PC-3 (cell line): ENCODE measurements around the gene ZC2HC1B. TPM values are rescaled to one million over a fixed set of nuclear protein-coding genes. Genes with fewer than 3 reads are reported as not detected.

Experiments used
- ATAC-seq: fragments of 200-7000 bp; cut with Tn5 transposase; 2 replicates; pipeline ENCODE4 v1.9.1; 2020; ENCODE audit warnings: mild to moderate bottlenecking, moderate library complexity
- BruUV-seq: library from RNA; stranded (reverse); fragments of 400-500 nt; replicated peaks from 2 replicates; lab custom pipeline; 2021; lab: Mats Ljungman, UMichigan
- CTCF ChIA-PET: fragments of 300-600 bp; sonication (Branson Sonifier 250); formaldehyde crosslinking; loops from one replicate; lab custom pipeline; 2022; ENCODE audit warnings: antibody characterized with exemption; lab: Charles Lee
- POLR2A ChIA-PET: fragments of 300-600 bp; sonication (Branson Sonifier 250); formaldehyde crosslinking; loops from one replicate; lab custom pipeline; 2022; ENCODE audit warnings: antibody characterized with exemption; ENCODE audit not compliant: unreplicated experiment; lab: Charles Lee
- DNase-seq: peaks from one replicate; pipeline ENCODE4 v3.0.0-alpha.2; 2015
- H2AFZ ChIP-seq: fragments of 300-600 bp; sonication (generic); 2 replicates; pipeline ENCODE4 v1.6.0; 2016; ENCODE audit warnings: antibody characterized with exemption, low read length
- H3F3A ChIP-seq: fragments of 300-600 bp; sonication (generic); one replicate; pipeline ENCODE4 v1.6.0; 2017; ENCODE audit warnings: antibody characterized with exemption, low read length, control low read depth, mild to moderate bottlenecking; ENCODE audit not compliant: unreplicated experiment
- H3K27ac ChIP-seq: fragments of 300-600 bp; sonication (generic); 2 replicates; pipeline ENCODE4 v1.5.1; 2016; ENCODE audit warnings: mild to moderate bottlenecking, low read length
- H3K27me3 ChIP-seq: fragments of 300-600 bp; sonication (generic); 2 replicates; pipeline ENCODE4 v1.6.1; 2016; ENCODE audit warnings: low read length, mixed read lengths
- H3K36me3 ChIP-seq: fragments of 300-600 bp; sonication (generic); 2 replicates; pipeline ENCODE4 v1.6.1; 2016; ENCODE audit warnings: low read depth, mixed run types, low read length, mixed read lengths
- H3K4me1 ChIP-seq: fragments of 300-600 bp; sonication (generic); 2 replicates; pipeline ENCODE4 v1.5.1; 2016; ENCODE audit warnings: low read length; ENCODE audit not compliant: insufficient read depth
- H3K4me2 ChIP-seq: fragments of 300-600 bp; sonication (generic); 2 replicates; pipeline ENCODE4 v1.6.0; 2016; ENCODE audit warnings: low read length
- H3K4me3 ChIP-seq: fragments of 300-600 bp; sonication (generic); 2 replicates; pipeline ENCODE4 v1.5.1; 2016; ENCODE audit warnings: mild to moderate bottlenecking, low read length, mixed read lengths
- H3K79me2 ChIP-seq: fragments of 300-600 bp; sonication (generic); 2 replicates; pipeline ENCODE4 v1.6.1; 2017; ENCODE audit warnings: low read length, mixed read lengths
- H3K9ac ChIP-seq: fragments of 300-600 bp; sonication (generic); 2 replicates; pipeline ENCODE4 v1.6.0; 2016; ENCODE audit warnings: mild to moderate bottlenecking, low read length
- H3K9me2 ChIP-seq: fragments of 300-600 bp; sonication (generic); replicated peaks from 2 replicates; pipeline ENCODE4 v1.6.1; 2016; ENCODE audit warnings: mixed run types, low read length, mixed read lengths
- H3K9me3 ChIP-seq: fragments of 300-600 bp; sonication (generic); 2 replicates; pipeline ENCODE4 v1.6.1; 2016; ENCODE audit warnings: low read length, mixed read lengths
- H4K20me1 ChIP-seq: fragments of 300-600 bp; sonication (generic); 2 replicates; pipeline ENCODE4 v1.6.1; 2016; ENCODE audit warnings: low read length, mixed read lengths
- EZH2 ChIP-seq: fragments of 300-600 bp; sonication (generic); IDR thresholded peaks from one replicate; pipeline ENCODE4 v1.6.1; 2017; ENCODE audit warnings: antibody characterized with exemption, mild to moderate bottlenecking, low read length; ENCODE audit not compliant: unreplicated experiment
- EZH2phosphoT487 ChIP-seq: fragments of 300-600 bp; sonication (generic); IDR thresholded peaks from 2 replicates; pipeline ENCODE4 v1.6.1; 2018; ENCODE audit warnings: mild to moderate bottlenecking, antibody characterized with exemption, low read length, borderline replicate concordance
- intact Hi-C: fragments of 100-400 bp; cut with micrococcal nuclease; formaldehyde crosslinking; loops from 2 replicates; pipeline ENCODE4 v1.9.0; 2023
- total RNA-seq: library from RNA; depleted of rRNA; stranded (reverse); fragments of >200 nt; gene quantifications from 2 replicates; pipeline ENCODE4 v1.2.3, GENCODE V29; 2014
- TF ChIP-seq, protein P1 (sequence below): fragments of 300-600 bp; sonication (generic); conservative IDR thresholded peaks from 2 replicates; pipeline ENCODE4 v1.5.1; 2017; ENCODE audit warnings: antibody characterized with exemption, low read depth, mild to moderate bottlenecking, low read length

The ZC2HC1B gene
- total RNA-seq, 1 experiment from 2014 or later: not detected

DNA sequence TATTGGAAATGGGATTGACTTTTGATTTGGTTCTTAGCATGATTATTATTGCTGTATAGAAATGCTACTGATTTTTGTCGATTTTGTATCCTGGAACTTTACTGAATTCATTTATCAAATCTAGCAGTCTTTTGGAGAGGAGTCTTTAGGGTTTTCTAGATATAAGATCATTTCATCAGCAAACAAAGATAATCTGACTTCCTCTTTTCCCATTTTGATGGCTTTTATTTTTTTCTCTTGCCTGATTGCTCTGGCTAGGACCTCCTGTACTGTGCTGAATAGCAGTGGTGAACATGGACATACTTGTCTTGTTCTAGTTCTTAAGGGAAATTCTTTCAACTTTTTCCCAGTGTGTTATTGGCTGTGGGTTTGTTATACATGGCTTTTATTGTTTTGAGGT, 64.6 kb downstream of the ZC2HC1B start:
- Histone ChIP-seq H3K4me3 (no peak overlapping the region), H2AFZ (no peak overlapping the region), H3K79me2 (no peaks in the 10 kb centered on the region), H3K9me2 (no peaks in the 10 kb centered on the region), H3K27me3 (no peaks in the 10 kb centered on the region), H4K20me1 (no peaks in the 10 kb centered on the region), H3K9me3 (no peaks in the 10 kb centered on the region), H3K9ac (no peak overlapping the region), H3F3A (no peaks in the 10 kb centered on the region), H3K27ac (no peak overlapping the region), H3K4me2 (no peak overlapping the region), H3K36me3 (no peaks in the 10 kb centered on the region), H3K4me1 (no peaks in the 10 kb centered on the region)
- CTCF ChIA-PET: no interaction called here
- no TSS peak for BruUV-seq
- DNase-seq (no peak), ATAC-seq (no peak)
- POLR2A ChIA-PET: no interaction called here
- TF ChIP-seq EZH2 (no peak), EZH2phosphoT487 (no peak)
- TF ChIP-seq, protein P1, sequence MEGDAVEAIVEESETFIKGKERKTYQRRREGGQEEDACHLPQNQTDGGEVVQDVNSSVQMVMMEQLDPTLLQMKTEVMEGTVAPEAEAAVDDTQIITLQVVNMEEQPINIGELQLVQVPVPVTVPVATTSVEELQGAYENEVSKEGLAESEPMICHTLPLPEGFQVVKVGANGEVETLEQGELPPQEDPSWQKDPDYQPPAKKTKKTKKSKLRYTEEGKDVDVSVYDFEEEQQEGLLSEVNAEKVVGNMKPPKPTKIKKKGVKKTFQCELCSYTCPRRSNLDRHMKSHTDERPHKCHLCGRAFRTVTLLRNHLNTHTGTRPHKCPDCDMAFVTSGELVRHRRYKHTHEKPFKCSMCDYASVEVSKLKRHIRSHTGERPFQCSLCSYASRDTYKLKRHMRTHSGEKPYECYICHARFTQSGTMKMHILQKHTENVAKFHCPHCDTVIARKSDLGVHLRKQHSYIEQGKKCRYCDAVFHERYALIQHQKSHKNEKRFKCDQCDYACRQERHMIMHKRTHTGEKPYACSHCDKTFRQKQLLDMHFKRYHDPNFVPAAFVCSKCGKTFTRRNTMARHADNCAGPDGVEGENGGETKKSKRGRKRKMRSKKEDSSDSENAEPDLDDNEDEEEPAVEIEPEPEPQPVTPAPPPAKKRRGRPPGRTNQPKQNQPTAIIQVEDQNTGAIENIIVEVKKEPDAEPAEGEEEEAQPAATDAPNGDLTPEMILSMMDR: no peak
- intact Hi-C loops: no loop called here

DNA sequence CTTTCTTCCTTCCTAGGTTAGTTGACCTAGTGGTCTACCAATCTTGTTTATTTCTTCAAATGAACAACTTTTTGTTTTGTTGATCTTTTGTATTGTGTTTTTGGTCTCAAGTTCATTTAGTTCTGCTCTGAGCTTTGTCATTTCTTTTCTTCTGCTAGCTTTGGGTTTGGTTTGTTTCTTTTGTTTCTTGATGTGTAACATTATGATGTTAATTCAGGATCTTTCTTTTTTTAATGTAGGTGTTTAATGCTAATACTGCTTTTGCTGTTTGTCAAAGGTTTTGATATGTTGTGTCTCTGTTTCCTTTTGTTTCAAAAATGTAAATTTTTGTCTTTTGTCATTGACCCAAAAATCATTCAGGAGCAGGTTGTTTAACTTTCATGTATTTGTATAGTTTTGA, 65.7 kb downstream of the ZC2HC1B start:
- no peak for ATAC-seq
- H3K27ac ChIP-seq: no peak overlapping the region
- no peaks in the 10 kb centered on the region for H4K20me1 ChIP-seq
- intact Hi-C loops: no loop called here
- H3K4me2 ChIP-seq: no peak overlapping the region
- no peaks in the 10 kb centered on the region for H3K36me3 ChIP-seq
- no peaks in the 10 kb centered on the region for H3K4me1 ChIP-seq
- no peaks in the 10 kb centered on the region for H3K27me3 ChIP-seq
- no peak for DNase-seq
- no peaks in the 10 kb centered on the region for H3F3A ChIP-seq
- no peaks in the 10 kb centered on the region for H3K9me2 ChIP-seq
- no peak overlapping the region for H3K9ac ChIP-seq
- H3K79me2 ChIP-seq: no peaks in the 10 kb centered on the region
- BruUV-seq: no TSS peak
- no peaks in the 10 kb centered on the region for H3K9me3 ChIP-seq
- ChIA-PET POLR2A (no interaction called here), CTCF (no interaction called here)
- TF ChIP-seq EZH2 (no peak), EZH2phosphoT487 (no peak)
- TF ChIP-seq, protein P1: no peak
- no peak overlapping the region for H3K4me3 ChIP-seq
- no peak overlapping the region for H2AFZ ChIP-seq

DNA sequence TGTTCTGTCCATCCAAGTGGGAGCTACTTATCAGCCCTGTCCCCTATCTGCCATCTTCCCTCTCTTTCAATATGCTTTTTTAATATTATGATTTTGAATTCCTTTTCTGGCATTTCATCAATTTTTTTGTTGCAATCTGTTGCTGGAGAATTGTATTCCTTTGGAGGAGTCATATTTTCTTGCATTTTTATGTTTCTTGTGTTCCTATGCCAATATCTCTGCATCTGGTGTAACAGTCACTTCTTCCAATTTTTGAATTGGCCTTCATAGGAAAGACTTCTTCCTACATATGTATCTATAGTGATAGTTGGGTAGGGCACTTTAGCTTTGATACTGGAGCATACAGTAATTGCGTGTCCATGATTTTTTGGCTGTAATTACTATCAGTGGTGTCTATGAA, 70.1 kb downstream of the ZC2HC1B start:
- Histone ChIP-seq H3K36me3 (no peaks in the 10 kb centered on the region), H3F3A (no peaks in the 10 kb centered on the region), H4K20me1 (no peaks in the 10 kb centered on the region), H3K4me3 (no peak overlapping the region), H3K4me1 (no peaks in the 10 kb centered on the region), H3K9ac (no peak overlapping the region), H3K27me3 (no peaks in the 10 kb centered on the region), H3K9me2 (no peaks in the 10 kb centered on the region), H2AFZ (no peak overlapping the region), H3K9me3 (no peaks in the 10 kb centered on the region), H3K4me2 (no peak overlapping the region), H3K27ac (no peak overlapping the region), H3K79me2 (no peaks in the 10 kb centered on the region)
- intact Hi-C loops: no loop called here
- ChIA-PET POLR2A (no interaction called here), CTCF (no interaction called here)
- TF ChIP-seq EZH2 (no peak), EZH2phosphoT487 (no peak)
- TF ChIP-seq, protein P1: no peak
- DNase-seq: no peak
- no TSS peak for BruUV-seq
- no peak for ATAC-seq
